ENCODE measurements around the gene LINGO4. TPM values are rescaled to one million over a fixed set of nuclear protein-coding genes. Genes with fewer than 3 reads are reported as not detected.

LINGO4 gene
- polyA plus RNA-seq, 1 donor (not counting 4 experiments of a cell fraction or from before 2014, with no cell fraction given), result not detected

GRCh38 chr1:151787689-151788088, 17.5 kb downstream of the LINGO4 start:
- Histone ChIP-seq H3K4me2 (ENCODE audit: control insufficient read depth, extremely low read depth, insufficient read depth, low read depth, low read length) (no peak overlapping the region), H3K9me3 (ENCODE audit: control insufficient read depth, low read depth, low read length) (no peaks in the 10 kb centered on the region), H3K27me3 (ENCODE audit: control insufficient read depth, extremely low read depth, insufficient read depth, low read length) (no peaks in the 10 kb centered on the region), H3K4me3 (ENCODE audit: control insufficient read depth in 2 of 3, extremely low read depth in 1 of 3, insufficient read depth in 2 of 3, low read depth in 1 of 3, low read length in 3 of 3) (no peak overlapping the region), H3K79me2 (ENCODE audit: control insufficient read depth, insufficient read depth, low read length) (no peaks in the 10 kb centered on the region), H3K36me3 (ENCODE audit: control insufficient read depth in 2 of 2, extremely low read depth in 1 of 2, insufficient read depth in 2 of 2, low read length in 2 of 2) (peaks cover 0 to 2% of the 10 kb centered on the region in 2 experiments), H3K27ac (ENCODE audit: control insufficient read depth, insufficient read depth, low read length) (no peak overlapping the region), H2AFZ (ENCODE audit: control insufficient read depth, low read length) (no peak overlapping the region), H3K9me1 (ENCODE audit: control insufficient read depth, extremely low read depth, insufficient read depth, low read length) (no peaks in the 10 kb centered on the region), H3K9ac (ENCODE audit: control insufficient read depth, extremely low read depth, insufficient read depth, low read length) (no peak overlapping the region), H3K4me1 (ENCODE audit: control insufficient read depth, extremely low read depth, insufficient read depth, low read length) (peaks cover 10% of the 10 kb centered on the region), H4K20me1 (ENCODE audit: control insufficient read depth, extremely low read depth, insufficient read depth, low read length) (no peaks in the 10 kb centered on the region)
- no peak for FAIRE-seq
- TF ChIP-seq EZH2 (IDR thresholded peaks at IDR 0.05; ENCODE audit: low read length), result no peak
- TF ChIP-seq, protein P1, sequence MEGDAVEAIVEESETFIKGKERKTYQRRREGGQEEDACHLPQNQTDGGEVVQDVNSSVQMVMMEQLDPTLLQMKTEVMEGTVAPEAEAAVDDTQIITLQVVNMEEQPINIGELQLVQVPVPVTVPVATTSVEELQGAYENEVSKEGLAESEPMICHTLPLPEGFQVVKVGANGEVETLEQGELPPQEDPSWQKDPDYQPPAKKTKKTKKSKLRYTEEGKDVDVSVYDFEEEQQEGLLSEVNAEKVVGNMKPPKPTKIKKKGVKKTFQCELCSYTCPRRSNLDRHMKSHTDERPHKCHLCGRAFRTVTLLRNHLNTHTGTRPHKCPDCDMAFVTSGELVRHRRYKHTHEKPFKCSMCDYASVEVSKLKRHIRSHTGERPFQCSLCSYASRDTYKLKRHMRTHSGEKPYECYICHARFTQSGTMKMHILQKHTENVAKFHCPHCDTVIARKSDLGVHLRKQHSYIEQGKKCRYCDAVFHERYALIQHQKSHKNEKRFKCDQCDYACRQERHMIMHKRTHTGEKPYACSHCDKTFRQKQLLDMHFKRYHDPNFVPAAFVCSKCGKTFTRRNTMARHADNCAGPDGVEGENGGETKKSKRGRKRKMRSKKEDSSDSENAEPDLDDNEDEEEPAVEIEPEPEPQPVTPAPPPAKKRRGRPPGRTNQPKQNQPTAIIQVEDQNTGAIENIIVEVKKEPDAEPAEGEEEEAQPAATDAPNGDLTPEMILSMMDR (optimal IDR thresholded peaks at IDR 0.05 in 1 of 3, IDR thresholded peaks at IDR 0.05 in 1 of 3, conservative IDR thresholded peaks at IDR 0.05 in 1 of 3; ENCODE audit: extremely low read depth in 1 of 3, insufficient read depth in 2 of 3, low read length in 3 of 3), result no peak
- no peak for DNase-seq (ENCODE audit: low read depth, low spot score)
- dilution Hi-C loops (cut with MboI; ENCODE audit: extremely low pct_ligation_motif_present, low sequenced_read_pairs), result no loop called here

DNA sequence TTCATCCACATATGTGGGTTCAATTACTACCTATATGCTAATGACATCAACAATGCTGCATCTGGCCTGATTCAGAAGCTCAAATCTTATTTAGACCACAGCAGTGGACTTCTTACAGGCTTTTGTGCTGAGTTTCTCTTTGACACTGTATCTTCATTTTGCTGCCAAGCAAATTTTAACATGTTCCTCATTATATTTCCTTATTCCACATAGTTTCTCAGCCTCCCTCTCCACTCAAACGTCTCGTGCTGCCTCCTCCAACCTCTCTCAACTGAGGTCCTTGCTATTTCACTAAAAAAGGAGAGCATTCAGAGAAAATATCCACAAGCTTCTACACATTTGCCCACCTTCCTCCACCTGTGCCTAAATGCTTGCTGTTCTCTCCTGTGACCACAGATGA, 21.4 kb downstream of the LINGO4 start:
- H4K20me1 ChIP-seq (ENCODE audit: control insufficient read depth, extremely low read depth, insufficient read depth, low read length), result no peaks in the 10 kb centered on the region
- FAIRE-seq (no peak), DNase-seq (ENCODE audit: low read depth, low spot score) (no peak)
- no peak overlapping the region for H3K4me3 ChIP-seq (ENCODE audit: control insufficient read depth in 2 of 3, extremely low read depth in 1 of 3, insufficient read depth in 2 of 3, low read depth in 1 of 3, low read length in 3 of 3)
- no peak for TF ChIP-seq EZH2 (IDR thresholded peaks at IDR 0.05; ENCODE audit: low read length)
- TF ChIP-seq, protein P1 (optimal IDR thresholded peaks at IDR 0.05 in 1 of 3, IDR thresholded peaks at IDR 0.05 in 1 of 3, conservative IDR thresholded peaks at IDR 0.05 in 1 of 3; ENCODE audit: extremely low read depth in 1 of 3, insufficient read depth in 2 of 3, low read length in 3 of 3), result no peak
- H3K4me2 ChIP-seq (ENCODE audit: control insufficient read depth, extremely low read depth, insufficient read depth, low read depth, low read length), result no peak overlapping the region
- H3K9ac ChIP-seq (ENCODE audit: control insufficient read depth, extremely low read depth, insufficient read depth, low read length), result no peak overlapping the region
- H3K79me2 ChIP-seq (ENCODE audit: control insufficient read depth, insufficient read depth, low read length), result no peaks in the 10 kb centered on the region
- peaks cover 0 to 2% of the 10 kb centered on the region in 2 experiments for H3K36me3 ChIP-seq (ENCODE audit: control insufficient read depth in 2 of 2, extremely low read depth in 1 of 2, insufficient read depth in 2 of 2, low read length in 2 of 2)
- H3K27ac ChIP-seq (ENCODE audit: control insufficient read depth, insufficient read depth, low read length), result no peak overlapping the region
- H3K4me1 ChIP-seq (ENCODE audit: control insufficient read depth, extremely low read depth, insufficient read depth, low read length), result peaks cover 13% of the 10 kb centered on the region
- H3K9me3 ChIP-seq (ENCODE audit: control insufficient read depth, low read depth, low read length), result no peaks in the 10 kb centered on the region
- no peaks in the 10 kb centered on the region for H3K9me1 ChIP-seq (ENCODE audit: control insufficient read depth, extremely low read depth, insufficient read depth, low read length)
- H2AFZ ChIP-seq (ENCODE audit: control insufficient read depth, low read length), result no peak overlapping the region
- dilution Hi-C loops (cut with MboI; ENCODE audit: extremely low pct_ligation_motif_present, low sequenced_read_pairs), result no loop called here
- no peaks in the 10 kb centered on the region for H3K27me3 ChIP-seq (ENCODE audit: control insufficient read depth, extremely low read depth, insufficient read depth, low read length)

Data from keratinocyte (primary cell).